ENCODE measurements around the gene MEIOSIN.

MEIOSIN gene

DNA sequence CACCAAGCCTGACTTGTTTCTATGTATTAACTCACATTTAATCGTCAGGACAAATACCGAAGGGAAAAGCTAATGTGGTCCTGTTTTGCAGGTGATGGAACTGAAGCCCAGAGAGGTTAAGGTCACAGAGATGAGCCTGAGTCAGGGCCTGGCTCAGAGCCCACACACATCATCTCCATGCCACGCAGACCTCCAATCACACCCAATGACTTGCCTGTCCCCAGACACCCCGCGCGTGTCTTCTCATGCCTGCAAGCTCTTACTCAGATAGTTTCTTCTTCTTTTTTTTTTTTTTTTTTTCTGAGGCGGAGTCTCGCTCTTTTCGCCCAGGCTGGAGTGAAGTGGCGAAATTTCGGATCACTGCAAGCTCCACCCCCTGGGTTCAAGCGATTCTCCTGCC lies 19.4 kb downstream of the MEIOSIN start:
- H3K4me3 ChIP-seq (ENCODE audit: low read depth, low read length), result no peak overlapping the region
- TF ChIP-seq, protein P1, sequence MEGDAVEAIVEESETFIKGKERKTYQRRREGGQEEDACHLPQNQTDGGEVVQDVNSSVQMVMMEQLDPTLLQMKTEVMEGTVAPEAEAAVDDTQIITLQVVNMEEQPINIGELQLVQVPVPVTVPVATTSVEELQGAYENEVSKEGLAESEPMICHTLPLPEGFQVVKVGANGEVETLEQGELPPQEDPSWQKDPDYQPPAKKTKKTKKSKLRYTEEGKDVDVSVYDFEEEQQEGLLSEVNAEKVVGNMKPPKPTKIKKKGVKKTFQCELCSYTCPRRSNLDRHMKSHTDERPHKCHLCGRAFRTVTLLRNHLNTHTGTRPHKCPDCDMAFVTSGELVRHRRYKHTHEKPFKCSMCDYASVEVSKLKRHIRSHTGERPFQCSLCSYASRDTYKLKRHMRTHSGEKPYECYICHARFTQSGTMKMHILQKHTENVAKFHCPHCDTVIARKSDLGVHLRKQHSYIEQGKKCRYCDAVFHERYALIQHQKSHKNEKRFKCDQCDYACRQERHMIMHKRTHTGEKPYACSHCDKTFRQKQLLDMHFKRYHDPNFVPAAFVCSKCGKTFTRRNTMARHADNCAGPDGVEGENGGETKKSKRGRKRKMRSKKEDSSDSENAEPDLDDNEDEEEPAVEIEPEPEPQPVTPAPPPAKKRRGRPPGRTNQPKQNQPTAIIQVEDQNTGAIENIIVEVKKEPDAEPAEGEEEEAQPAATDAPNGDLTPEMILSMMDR (IDR thresholded peaks at IDR 0.05; ENCODE audit: low read depth, low read length), result no peak

- H3K4me3 ChIP-seq (ENCODE audit: low read depth, low read length), result no peak overlapping the region
- TF ChIP-seq, protein P1 (IDR thresholded peaks at IDR 0.05; ENCODE audit: low read depth, low read length), result no peak
These were observed 20.3 kb downstream of the MEIOSIN start for GRCh38 chr19:45753548-45753947.

DNA sequence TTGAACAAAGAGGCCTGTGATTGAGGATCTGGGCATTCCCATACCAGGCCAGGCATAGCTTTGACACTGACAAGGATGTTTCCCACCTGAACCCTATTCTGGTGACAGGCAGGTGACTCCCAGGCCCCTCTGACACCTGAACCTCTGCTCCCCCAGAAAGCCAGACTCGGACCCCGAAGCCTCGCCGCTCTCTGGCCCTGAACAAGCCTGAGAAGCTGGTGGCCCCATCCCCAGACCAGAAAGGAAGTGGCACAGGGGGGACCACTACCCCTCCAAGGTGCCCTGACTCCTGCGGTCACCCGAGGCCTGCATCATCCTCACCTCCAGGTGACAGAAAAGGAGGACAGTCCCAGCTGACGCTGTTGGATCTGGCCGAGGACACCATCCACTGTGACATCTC lies 21.1 kb downstream of the MEIOSIN start:
- TF ChIP-seq, protein P1 (IDR thresholded peaks at IDR 0.05; ENCODE audit: low read depth, low read length), result no peak
- no peak overlapping the region for H3K4me3 ChIP-seq (ENCODE audit: low read depth, low read length)

DNA sequence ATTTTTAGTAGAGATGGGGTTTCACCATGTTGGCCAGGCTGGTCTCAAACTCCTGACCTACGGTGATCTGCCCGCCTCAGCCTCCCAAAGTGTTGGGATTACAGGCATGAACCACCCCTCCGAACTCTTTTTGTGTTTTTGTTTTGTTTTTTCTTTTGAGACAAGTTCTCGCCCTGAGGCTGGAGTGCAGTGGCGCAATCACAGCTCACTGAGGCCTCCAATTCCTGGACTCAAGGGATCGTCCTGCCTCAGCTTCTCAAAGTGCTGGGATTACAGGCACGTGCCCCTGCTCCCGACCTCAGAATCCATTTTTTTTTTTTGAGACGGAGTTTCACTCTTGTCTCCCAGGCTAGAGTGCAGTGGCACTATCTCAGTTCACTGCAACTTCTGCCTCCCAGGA lies 24.5 kb downstream of the MEIOSIN start:
- TF ChIP-seq, protein P1 (IDR thresholded peaks at IDR 0.05; ENCODE audit: low read depth, low read length), result no peak
- H3K4me3 ChIP-seq (ENCODE audit: low read depth, low read length), result no peak overlapping the region

DNA sequence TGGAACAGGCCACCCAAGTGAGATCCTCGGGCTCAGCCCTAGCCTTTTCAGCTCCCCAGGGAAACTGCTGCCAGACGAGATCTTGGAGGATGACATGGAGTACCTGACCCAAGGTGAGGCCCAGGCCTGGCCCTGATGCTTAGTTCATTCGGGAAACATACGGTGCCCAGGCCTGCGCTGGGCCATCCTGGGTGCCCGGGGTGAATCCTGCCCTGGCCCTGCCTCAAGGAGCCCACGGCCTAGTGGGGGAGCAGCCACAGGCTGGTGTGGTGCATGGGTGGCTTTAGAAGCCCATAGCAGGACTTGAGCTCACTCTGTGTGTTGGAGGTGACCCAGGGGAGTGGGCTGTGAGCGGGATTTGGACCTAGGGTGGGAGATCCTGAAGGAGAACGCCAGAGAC lies 25.7 kb downstream of the MEIOSIN start:
- TF ChIP-seq, protein P1 (IDR thresholded peaks at IDR 0.05; ENCODE audit: low read depth, low read length), result no peak
- no peak overlapping the region for H3K4me3 ChIP-seq (ENCODE audit: low read depth, low read length)

- no peak overlapping the region for H3K4me3 ChIP-seq (ENCODE audit: low read depth, low read length)
- TF ChIP-seq, protein P1 (IDR thresholded peaks at IDR 0.05; ENCODE audit: low read depth, low read length), result no peak
These were observed 28.5 kb downstream of the MEIOSIN start for GRCh38 chr19:45761714-45762113.

GRCh38 chr19:45762870-45763631 lies 29.8 kb downstream of the MEIOSIN start:
- H3K4me3 ChIP-seq (ENCODE audit: low read depth, low read length), result no peak overlapping the region
- TF ChIP-seq, protein P1 (IDR thresholded peaks at IDR 0.05; ENCODE audit: low read depth, low read length), result no peak

Data from WI38 (cell line).